Kidney epithelial cell (primary cell): ENCODE data around the gene MCCD1. TPM values are rescaled to one million over a fixed set of nuclear protein-coding genes. Genes with fewer than 3 reads are reported as not detected.

Experiments
- DNase-seq: peaks from one replicate; pipeline ENCODE4 v3.0.0-alpha.2; 2010; ENCODE audit warnings: low read depth
- H3K27me3 ChIP-seq: 2 replicates; pipeline ENCODE4 v1.6.0; 2011; ENCODE audit warnings: low read length; ENCODE audit not compliant: control insufficient read depth, insufficient read depth
- H3K36me3 ChIP-seq: 2 replicates; pipeline ENCODE4 v1.5.1; 2011; ENCODE audit warnings: low read length; ENCODE audit not compliant: control insufficient read depth, insufficient read depth
- H3K4me3 ChIP-seq: 2 replicates; pipeline ENCODE4 v1.5.1; 2011; ENCODE audit warnings: low read depth, mild to moderate bottlenecking, control low read depth, low read length
- CTCF ChIP-seq: IDR thresholded peaks from 2 replicates; pipeline ENCODE4 v1.5.1; 2011; ENCODE audit warnings: mild to moderate bottlenecking, moderate library complexity, low read length, control low read depth, inconsistent platforms; ENCODE audit not compliant: insufficient read depth, poor library complexity, severe bottlenecking
- total RNA-seq: library from RNA; depleted of rRNA; stranded (reverse); fragments of >200 nt; gene quantifications from 2 replicates; pipeline ENCODE4 v1.2.3, GENCODE V29; 2015

Gene MCCD1
- total RNA-seq, 1 donor from 2014 or later = not detected

- DNase-seq = no peak
- no peak for TF ChIP-seq CTCF
- no peaks in the 10 kb centered on the region for H3K36me3 ChIP-seq
Measured at GRCh38 chr6:31572041-31572911, 43.5 kb downstream of the MCCD1 start, which contains the start of gene LTA. Gene LTA (plus strand): TSS chr6:31572289. CDS start chr6:31572743, 454 bp downstream.

GRCh38 chr6:31573239-31574105, 44.7 kb downstream of the MCCD1 start:
- TF ChIP-seq CTCF = no peak
- no peaks in the 10 kb centered on the region for H3K27me3 ChIP-seq
- no peak for DNase-seq
- H3K36me3 ChIP-seq = no peaks in the 10 kb centered on the region
- H3K4me3 ChIP-seq = no peak overlapping the region

More at GRCh38 chr6:31572041-31572911, 43.5 kb downstream of the MCCD1 start, which contains the start of gene LTA:
- no peaks in the 10 kb centered on the region for H3K27me3 ChIP-seq
- H3K4me3 ChIP-seq = no peak within 1 kb of the TSS

GRCh38 chr6:31574106-31575061, 45.6 kb downstream of the MCCD1 start:
- Histone ChIP-seq H3K4me3 (no peak overlapping the region), H3K36me3 (no peaks in the 10 kb centered on the region), H3K27me3 (no peaks in the 10 kb centered on the region)
- no peak for DNase-seq
- TF ChIP-seq CTCF = no peak

GRCh38 chr6:31575335-31575901, 46.7 kb downstream of the MCCD1 start, which contains the start of gene TNF:
Gene TNF (plus strand): TSS chr6:31575565. CDS start chr6:31575742, 177 bp downstream.
- no peak for DNase-seq
- H3K36me3 ChIP-seq = no peaks in the 10 kb centered on the region
- H3K27me3 ChIP-seq = no peaks in the 10 kb centered on the region
- TF ChIP-seq CTCF = no peak
- H3K4me3 ChIP-seq = peak within 1 kb of the TSS; percentile 32
